Neural cell (in vitro differentiated cells): ENCODE results near the gene COMP. TPM values are rescaled to one million over a fixed set of nuclear protein-coding genes. Genes with fewer than 3 reads are reported as not detected.

Experiments
- H2AFZ ChIP-seq: fragments of 200-600, 300-800 bp; sonication (generic), shearing (Covaris generic); 2 replicates; pipeline ENCODE4 v1.6.0; 2014; ENCODE audit warnings: low read depth, mild to moderate bottlenecking, antibody characterized with exemption, low read length, moderate library complexity
- H3F3A ChIP-seq: fragments of 200-600 bp; shearing (Covaris generic); 2 replicates; pipeline ENCODE4 v1.6.1; 2016; ENCODE audit warnings: mild to moderate bottlenecking, moderate library complexity, mixed read lengths, antibody characterized with exemption, low read length; ENCODE audit not compliant: insufficient read depth, poor library complexity, severe bottlenecking
- H3K27ac ChIP-seq: fragments of 200-600, 300-800 bp; sonication (generic), shearing (Covaris generic); 2 replicates; pipeline ENCODE4 v1.5.1; 2014; ENCODE audit warnings: mild to moderate bottlenecking, low read length, moderate library complexity
- H3K27me3 ChIP-seq: fragments of 300-800, 200-600 bp; sonication (generic), shearing (Covaris generic); 2 replicates; pipeline ENCODE4 v1.6.0; 2014; ENCODE audit warnings: mild to moderate bottlenecking, low read depth, low read length, moderate library complexity; ENCODE audit not compliant: insufficient read depth
- H3K36me3 ChIP-seq: fragments of 300-800, 200-600 bp; sonication (generic), shearing (Covaris generic); 2 replicates; pipeline ENCODE4 v1.5.1; 2014; ENCODE audit warnings: mild to moderate bottlenecking, antibody characterized with exemption, low read length, moderate library complexity; ENCODE audit not compliant: insufficient read depth
- H3K4me2 ChIP-seq: fragments of 300-800, 200-600 bp; sonication (generic), shearing (Covaris generic); 2 replicates; pipeline ENCODE4 v1.6.0; 2014; ENCODE audit warnings: mild to moderate bottlenecking, low read length
- H3K4me3 ChIP-seq: fragments of 300-800, 200-600 bp; sonication (generic), shearing (Covaris generic); 2 replicates; pipeline ENCODE4 v1.5.1; 2014; ENCODE audit warnings: mild to moderate bottlenecking, low read length, moderate library complexity
- H3K79me2 ChIP-seq: fragments of 200-600 bp; shearing (Covaris generic); replicated peaks from 2 replicates; pipeline ENCODE4 v1.6.0; 2014; ENCODE audit warnings: mild to moderate bottlenecking, low read length, moderate library complexity; ENCODE audit not compliant: insufficient read depth
- H3K9ac ChIP-seq: fragments of 300-800, 200-600 bp; sonication (generic), shearing (Covaris generic); 2 replicates; pipeline ENCODE4 v1.6.1; 2016; ENCODE audit warnings: mild to moderate bottlenecking, low read length, mixed read lengths
- H3K9me2 ChIP-seq: fragments of 200-600 bp; shearing (Covaris generic); 2 replicates; pipeline ENCODE4 v1.6.1; 2016; ENCODE audit warnings: mild to moderate bottlenecking, low read length, mixed read lengths; ENCODE audit not compliant: insufficient read depth
- H3K9me3 ChIP-seq: fragments of 200-600, 300-800 bp; sonication (generic), shearing (Covaris generic); 2 replicates; pipeline ENCODE4 v1.6.1; 2016; ENCODE audit warnings: mild to moderate bottlenecking, mixed run types, low read length, moderate library complexity, mixed read lengths
- H4K20me1 ChIP-seq: fragments of 200-600 bp; shearing (Covaris generic); 2 replicates; pipeline ENCODE4 v1.6.1; 2016; ENCODE audit warnings: mild to moderate bottlenecking, mixed run types; ENCODE audit not compliant: insufficient read depth
- CTCF ChIP-seq: fragments of 450-650 bp; IDR thresholded peaks from 2 replicates; pipeline ENCODE4 v1.5.1; 2014; ENCODE audit warnings: antibody characterized with exemption, mild to moderate bottlenecking, moderate library complexity; ENCODE audit not compliant: poor library complexity, severe bottlenecking
- EP300 ChIP-seq: fragments of 450-650 bp; conservative IDR thresholded peaks from 2 replicates; pipeline ENCODE4 v1.6.1; 2014; ENCODE audit warnings: antibody characterized with exemption, mild to moderate bottlenecking, moderate library complexity; ENCODE audit not compliant: poor library complexity, severe bottlenecking
- EZH2 ChIP-seq: fragments of 200-600, 300-800 bp; shearing (Covaris generic), sonication (generic); IDR thresholded peaks from 2 replicates; pipeline ENCODE4 v1.6.1; 2014; ENCODE audit warnings: antibody characterized with exemption, low read length, borderline replicate concordance, mild to moderate bottlenecking; ENCODE audit not compliant: insufficient read depth, poor library complexity, severe bottlenecking
- MXI1 ChIP-seq: fragments of 450-650 bp; conservative IDR thresholded peaks from 2 replicates; pipeline ENCODE4 v1.6.1; 2014; ENCODE audit warnings: antibody characterized with exemption, mild to moderate bottlenecking; ENCODE audit not compliant: poor library complexity, severe bottlenecking
- POLR2AphosphoS5 ChIP-seq: IDR thresholded peaks from 2 replicates; pipeline ENCODE4 v1.6.1; 2012
- RAD21 ChIP-seq: fragments of 450-650 bp; conservative IDR thresholded peaks from 2 replicates; pipeline ENCODE4 v1.6.1; 2014; ENCODE audit warnings: antibody characterized with exemption, mild to moderate bottlenecking, moderate library complexity
- SMC3 ChIP-seq: fragments of 450-650 bp; conservative IDR thresholded peaks from 2 replicates; pipeline ENCODE4 v1.6.1; 2014; ENCODE audit warnings: antibody characterized with exemption, mild to moderate bottlenecking, moderate library complexity; ENCODE audit not compliant: poor library complexity
- TAF1 ChIP-seq: IDR thresholded peaks from 2 replicates; pipeline ENCODE4 v1.6.1; 2012; ENCODE audit warnings: low read depth
- polyA plus RNA-seq: library from polyadenylated mRNA; depleted of rRNA; stranded (reverse); fragments of >200 nt; gene quantifications from 2 replicates; pipeline ENCODE4 v1.2.3, GENCODE V29; 2014
- TF ChIP-seq, protein P1 (sequence below): IDR thresholded peaks from 2 replicates; pipeline ENCODE4 v1.6.1; 2012; ENCODE audit warnings: borderline replicate concordance

COMP gene
- polyA plus RNA-seq, 1 donor from 2014 or later = not detected

DNA sequence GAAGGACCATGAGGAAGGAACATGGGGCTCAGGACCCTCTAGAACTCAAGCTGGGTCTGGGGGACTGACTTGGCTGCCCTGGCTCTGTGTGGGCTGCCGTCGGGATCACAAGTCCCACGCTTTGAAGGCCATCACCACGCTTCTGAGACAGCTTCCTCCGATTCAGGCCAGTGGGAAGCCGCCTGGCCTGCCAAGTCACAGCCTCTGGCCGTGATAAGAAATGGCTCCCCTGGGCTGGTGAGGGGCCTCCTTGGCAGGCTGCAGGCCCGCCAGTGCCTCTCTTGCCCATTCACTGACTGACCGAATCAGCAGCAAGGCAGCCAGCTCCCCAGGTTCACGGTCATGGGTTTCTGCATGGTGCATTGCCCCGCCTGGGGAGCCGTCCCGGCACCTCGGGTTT, 48.8 kb downstream of the COMP start:
- Histone ChIP-seq H3K9ac (no peak overlapping the region), H2AFZ (no peak overlapping the region), H3K36me3 (no peaks in the 10 kb centered on the region), H3K27me3 (no peaks in the 10 kb centered on the region), H3K9me3 (no peaks in the 10 kb centered on the region), H3K4me3 (no peak overlapping the region), H3K27ac (no peak overlapping the region), H3K79me2 (no peaks in the 10 kb centered on the region), H4K20me1 (no peaks in the 10 kb centered on the region), H3K9me2 (no peaks in the 10 kb centered on the region), H3K4me2 (no peak overlapping the region), H3F3A (no peaks in the 10 kb centered on the region)
- no peak for TF ChIP-seq TAF1
- no peak for TF ChIP-seq CTCF
- no peak for TF ChIP-seq SMC3
- no peak for TF ChIP-seq POLR2AphosphoS5
- TF ChIP-seq EP300 = no peak
- TF ChIP-seq RAD21 = no peak
- TF ChIP-seq MXI1 = no peak
- TF ChIP-seq EZH2 = no peak
- TF ChIP-seq, protein P1, sequence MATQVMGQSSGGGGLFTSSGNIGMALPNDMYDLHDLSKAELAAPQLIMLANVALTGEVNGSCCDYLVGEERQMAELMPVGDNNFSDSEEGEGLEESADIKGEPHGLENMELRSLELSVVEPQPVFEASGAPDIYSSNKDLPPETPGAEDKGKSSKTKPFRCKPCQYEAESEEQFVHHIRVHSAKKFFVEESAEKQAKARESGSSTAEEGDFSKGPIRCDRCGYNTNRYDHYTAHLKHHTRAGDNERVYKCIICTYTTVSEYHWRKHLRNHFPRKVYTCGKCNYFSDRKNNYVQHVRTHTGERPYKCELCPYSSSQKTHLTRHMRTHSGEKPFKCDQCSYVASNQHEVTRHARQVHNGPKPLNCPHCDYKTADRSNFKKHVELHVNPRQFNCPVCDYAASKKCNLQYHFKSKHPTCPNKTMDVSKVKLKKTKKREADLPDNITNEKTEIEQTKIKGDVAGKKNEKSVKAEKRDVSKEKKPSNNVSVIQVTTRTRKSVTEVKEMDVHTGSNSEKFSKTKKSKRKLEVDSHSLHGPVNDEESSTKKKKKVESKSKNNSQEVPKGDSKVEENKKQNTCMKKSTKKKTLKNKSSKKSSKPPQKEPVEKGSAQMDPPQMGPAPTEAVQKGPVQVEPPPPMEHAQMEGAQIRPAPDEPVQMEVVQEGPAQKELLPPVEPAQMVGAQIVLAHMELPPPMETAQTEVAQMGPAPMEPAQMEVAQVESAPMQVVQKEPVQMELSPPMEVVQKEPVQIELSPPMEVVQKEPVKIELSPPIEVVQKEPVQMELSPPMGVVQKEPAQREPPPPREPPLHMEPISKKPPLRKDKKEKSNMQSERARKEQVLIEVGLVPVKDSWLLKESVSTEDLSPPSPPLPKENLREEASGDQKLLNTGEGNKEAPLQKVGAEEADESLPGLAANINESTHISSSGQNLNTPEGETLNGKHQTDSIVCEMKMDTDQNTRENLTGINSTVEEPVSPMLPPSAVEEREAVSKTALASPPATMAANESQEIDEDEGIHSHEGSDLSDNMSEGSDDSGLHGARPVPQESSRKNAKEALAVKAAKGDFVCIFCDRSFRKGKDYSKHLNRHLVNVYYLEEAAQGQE = no peak

- H3K79me2 ChIP-seq = no peaks in the 10 kb centered on the region
- H2AFZ ChIP-seq = no peak overlapping the region
- no peaks in the 10 kb centered on the region for H3K9me3 ChIP-seq
- H3K9me2 ChIP-seq = no peaks in the 10 kb centered on the region
- H4K20me1 ChIP-seq = no peaks in the 10 kb centered on the region
- no peak overlapping the region for H3K27ac ChIP-seq
- H3K4me3 ChIP-seq = no peak overlapping the region
- H3F3A ChIP-seq = no peaks in the 10 kb centered on the region
- TF ChIP-seq TAF1 (no peak), EZH2 (no peak), EP300 (no peak), RAD21 (no peak), POLR2AphosphoS5 (no peak), CTCF (no peak), SMC3 (no peak), MXI1 (no peak)
- TF ChIP-seq, protein P1 = no peak
- H3K27me3 ChIP-seq = no peaks in the 10 kb centered on the region
- H3K36me3 ChIP-seq = no peaks in the 10 kb centered on the region
- H3K4me2 ChIP-seq = no peak overlapping the region
- H3K9ac ChIP-seq = no peak overlapping the region
These were observed 49.7 kb downstream of the COMP start for GRCh38 chr19:18741124-18742121.
